ENCODE data around the gene C4orf54.

DNA sequence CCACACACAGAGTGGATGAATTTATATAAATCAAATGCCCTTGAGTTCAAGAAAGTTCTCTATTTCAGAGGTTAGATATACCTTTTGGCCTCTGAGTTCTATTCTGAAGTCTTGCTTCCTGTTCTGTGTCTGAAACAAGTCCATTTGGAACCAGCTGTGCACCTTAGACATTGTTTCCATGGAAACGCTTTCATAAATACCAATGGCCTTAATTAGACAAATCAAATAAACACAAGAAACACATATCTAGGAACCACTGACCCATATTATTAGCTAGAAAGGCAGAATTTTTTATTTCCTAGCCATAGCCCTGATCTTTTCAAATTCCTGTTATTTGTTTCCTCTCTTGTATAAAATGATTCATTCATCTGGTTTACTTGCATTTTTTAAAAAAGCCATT is 8.4 kb upstream of the C4orf54 start:
- TF ChIP-seq, protein P1, sequence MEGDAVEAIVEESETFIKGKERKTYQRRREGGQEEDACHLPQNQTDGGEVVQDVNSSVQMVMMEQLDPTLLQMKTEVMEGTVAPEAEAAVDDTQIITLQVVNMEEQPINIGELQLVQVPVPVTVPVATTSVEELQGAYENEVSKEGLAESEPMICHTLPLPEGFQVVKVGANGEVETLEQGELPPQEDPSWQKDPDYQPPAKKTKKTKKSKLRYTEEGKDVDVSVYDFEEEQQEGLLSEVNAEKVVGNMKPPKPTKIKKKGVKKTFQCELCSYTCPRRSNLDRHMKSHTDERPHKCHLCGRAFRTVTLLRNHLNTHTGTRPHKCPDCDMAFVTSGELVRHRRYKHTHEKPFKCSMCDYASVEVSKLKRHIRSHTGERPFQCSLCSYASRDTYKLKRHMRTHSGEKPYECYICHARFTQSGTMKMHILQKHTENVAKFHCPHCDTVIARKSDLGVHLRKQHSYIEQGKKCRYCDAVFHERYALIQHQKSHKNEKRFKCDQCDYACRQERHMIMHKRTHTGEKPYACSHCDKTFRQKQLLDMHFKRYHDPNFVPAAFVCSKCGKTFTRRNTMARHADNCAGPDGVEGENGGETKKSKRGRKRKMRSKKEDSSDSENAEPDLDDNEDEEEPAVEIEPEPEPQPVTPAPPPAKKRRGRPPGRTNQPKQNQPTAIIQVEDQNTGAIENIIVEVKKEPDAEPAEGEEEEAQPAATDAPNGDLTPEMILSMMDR (IDR thresholded peaks at IDR 0.05) = no peak
- no peak for TF ChIP-seq POLR2A (IDR thresholded peaks at IDR 0.05)
